HG02798 (cell line): ENCODE results near the gene SLC6A19.

Source experiments
- ATAC-seq: cut with Tn5 transposase; IDR thresholded peaks from one replicate; pipeline ENCODE4 v1.9.1; 2021; ENCODE audit warnings: mild to moderate bottlenecking; ENCODE audit not compliant: unreplicated experiment, poor library complexity

Gene SLC6A19

GRCh38 chr5:1189269-1189668, 12.1 kb upstream of the SLC6A19 start:
- ATAC-seq, result no peak

- ATAC-seq, result no peak
These were observed 11.1 kb upstream of the SLC6A19 start for GRCh38 chr5:1190278-1190677.

GRCh38 chr5:1190837-1191239, 10.6 kb upstream of the SLC6A19 start:
- ATAC-seq, result no peak

GRCh38 chr5:1192971-1193590, 8.3 kb upstream of the SLC6A19 start:
- no peak for ATAC-seq

GRCh38 chr5:1193591-1193985, 7.8 kb upstream of the SLC6A19 start:
- ATAC-seq, result no peak

GRCh38 chr5:1194378-1194777, 7.0 kb upstream of the SLC6A19 start:
- no peak for ATAC-seq

- no peak for ATAC-seq
These were observed 6.0 kb upstream of the SLC6A19 start for GRCh38 chr5:1195439-1195838.

- no peak for ATAC-seq
These were observed 5.5 kb upstream of the SLC6A19 start for GRCh38 chr5:1195916-1196315.

- ATAC-seq, result no peak
These were observed 4.8 kb upstream of the SLC6A19 start for GRCh38 chr5:1196562-1196961.

GRCh38 chr5:1197876-1198666, 3.3 kb upstream of the SLC6A19 start:
- ATAC-seq, result no peak

GRCh38 chr5:1199340-1199648, 2.1 kb upstream of the SLC6A19 start:
- no peak for ATAC-seq

- no peak for ATAC-seq
These were observed 1.5 kb upstream of the SLC6A19 start for GRCh38 chr5:1199649-1200494.

GRCh38 chr5:1200495-1201326, 684 bp upstream of the SLC6A19 start:
- ATAC-seq, result no peak

- no peak for ATAC-seq
These were observed 817 bp downstream of the SLC6A19 start for GRCh38 chr5:1202026-1202797.

GRCh38 chr5:1202798-1203185, 1.4 kb downstream of the SLC6A19 start:
- ATAC-seq, result no peak

GRCh38 chr5:1203311-1203967, 2.0 kb downstream of the SLC6A19 start:
- no peak for ATAC-seq

- ATAC-seq, result no peak
These were observed 2.7 kb downstream of the SLC6A19 start for GRCh38 chr5:1203968-1204692.

- ATAC-seq, result no peak
These were observed 3.4 kb downstream of the SLC6A19 start for GRCh38 chr5:1204693-1205242.
